22Rv1 (cell line): ENCODE measurements around the gene NCF2.
A peak's percentile ranks its signal among the peaks of the same experiment; 100 is the strongest.

Experiments used
- H3K27ac ChIP-seq: fragments of 450-650 bp; 2 replicates; pipeline ENCODE4 v1.5.1; 2017
- CTCF ChIP-seq: fragments of 450-650 bp; IDR thresholded peaks from 2 replicates; pipeline ENCODE4 v1.5.1; 2017; ENCODE audit warnings: mild to moderate bottlenecking
- ZFX ChIP-seq: fragments of 450-650 bp; IDR thresholded peaks from 2 replicates; pipeline ENCODE4 v1.6.1; 2017; ENCODE audit warnings: antibody characterized with exemption, borderline replicate concordance

NCF2 gene

GRCh38 chr1:183634429-183635065 lies 44.3 kb upstream of the NCF2 start:
- no peak for TF ChIP-seq CTCF
- no peak for TF ChIP-seq ZFX
- H3K27ac ChIP-seq: peak overlapping the region; percentile 89

GRCh38 chr1:183633676-183634343 lies 43.6 kb upstream of the NCF2 start:
- TF ChIP-seq CTCF (peak; percentile 84), ZFX (no peak)
- H3K27ac ChIP-seq: peak overlapping the region; percentile 89

- TF ChIP-seq ZFX (no peak), CTCF (no peak)
Measured at GRCh38 chr1:183632964-183633363, 42.7 kb upstream of the NCF2 start.

GRCh38 chr1:183632114-183632513 lies 41.9 kb upstream of the NCF2 start:
- TF ChIP-seq ZFX (no peak), CTCF (no peak)
- H3K27ac ChIP-seq: no peak overlapping the region

More at GRCh38 chr1:183632964-183633363, 42.7 kb upstream of the NCF2 start:
- H3K27ac ChIP-seq: no peak overlapping the region

GRCh38 chr1:183630748-183631147 lies 40.5 kb upstream of the NCF2 start:
- no peak overlapping the region for H3K27ac ChIP-seq
- TF ChIP-seq CTCF (no peak), ZFX (no peak)

- no peak for TF ChIP-seq CTCF
- no peak for TF ChIP-seq ZFX
- H3K27ac ChIP-seq: no peak overlapping the region
Measured at GRCh38 chr1:183628537-183628936, 38.3 kb upstream of the NCF2 start.

- peak overlapping the region; percentile 51 for H3K27ac ChIP-seq
Measured at GRCh38 chr1:183626236-183626635, 36.0 kb upstream of the NCF2 start.
